GM12801 (cell line): ENCODE measurements around the gene POLG2.

Experiments
- CTCF ChIP-seq: IDR thresholded peaks from one replicate; pipeline ENCODE4 v1.5.1; 2011; ENCODE audit warnings: control low read depth; ENCODE audit not compliant: insufficient read length; ENCODE audit errors: extremely low read depth

POLG2 gene

GRCh38 chr17:64534187-64534586 lies 37.3 kb upstream of the POLG2 start:
- no peak for TF ChIP-seq CTCF

GRCh38 chr17:64533784-64534183 lies 36.9 kb upstream of the POLG2 start:
- no peak for TF ChIP-seq CTCF

- no peak for TF ChIP-seq CTCF
These were observed 35.6 kb upstream of the POLG2 start for GRCh38 chr17:64532409-64532808.

- no peak for TF ChIP-seq CTCF
These were observed 35.1 kb upstream of the POLG2 start for GRCh38 chr17:64531955-64532371.

GRCh38 chr17:64529221-64529620 lies 32.4 kb upstream of the POLG2 start:
- TF ChIP-seq CTCF: no peak

GRCh38 chr17:64527914-64528313 lies 31.1 kb upstream of the POLG2 start:
- TF ChIP-seq CTCF: no peak

GRCh38 chr17:64520359-64520758 lies 23.5 kb upstream of the POLG2 start:
- no peak for TF ChIP-seq CTCF

- no peak for TF ChIP-seq CTCF
These were observed 22.7 kb upstream of the POLG2 start for GRCh38 chr17:64519601-64520000.
